ENCODE data around the gene C19orf73. TPM values are rescaled to one million over a fixed set of nuclear protein-coding genes. Genes with fewer than 3 reads are reported as not detected.

The C19orf73 gene
- total and polyA plus RNA-seq, 8 donors = 3.4 to 4.2 (median 3.7) TPM; not detected in 5

DNA sequence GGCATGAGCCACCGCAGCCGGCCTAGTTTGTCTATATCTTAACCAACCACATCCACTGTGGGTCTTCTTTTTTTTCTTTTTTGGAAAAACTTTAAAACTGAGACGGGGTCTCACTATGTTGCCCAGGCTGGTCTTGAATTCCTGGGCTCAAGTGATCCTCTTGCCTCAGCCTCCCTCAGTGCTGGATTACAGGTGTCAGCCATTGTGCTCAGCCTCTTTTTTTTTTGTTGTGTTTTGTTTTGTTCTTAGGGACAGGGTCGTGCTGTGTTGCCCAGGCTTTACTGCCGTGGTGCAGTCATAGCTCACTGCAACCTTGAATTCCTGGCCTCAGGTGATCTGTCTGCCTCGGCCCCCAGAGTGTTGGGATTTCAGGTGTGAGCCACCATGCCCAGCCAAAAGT, 26.3 kb downstream of the C19orf73 start:
- peaks cover 86 to 100% (median 99%) of the 10 kb centered on the region in 4 donors for H3K36me3 ChIP-seq
- no peak for DNase-seq
- no peaks in the 10 kb centered on the region for H3K9me3 ChIP-seq
- H3K4me1 ChIP-seq = peaks cover 6 to 37% (median 28%) of the 10 kb centered on the region in 4 donors
- H3K27ac ChIP-seq = no peak overlapping the region
- no peak overlapping the region for H3K4me3 ChIP-seq
- no peaks in the 10 kb centered on the region for H3K27me3 ChIP-seq
- WGBS, 5 donors = 90 to 95% (median 92%) methylated on average over 6 of the region's 6 CpGs
- TF ChIP-seq EP300 (IDR thresholded peaks at IDR 0.05) = no peak
- TF ChIP-seq, protein P1, sequence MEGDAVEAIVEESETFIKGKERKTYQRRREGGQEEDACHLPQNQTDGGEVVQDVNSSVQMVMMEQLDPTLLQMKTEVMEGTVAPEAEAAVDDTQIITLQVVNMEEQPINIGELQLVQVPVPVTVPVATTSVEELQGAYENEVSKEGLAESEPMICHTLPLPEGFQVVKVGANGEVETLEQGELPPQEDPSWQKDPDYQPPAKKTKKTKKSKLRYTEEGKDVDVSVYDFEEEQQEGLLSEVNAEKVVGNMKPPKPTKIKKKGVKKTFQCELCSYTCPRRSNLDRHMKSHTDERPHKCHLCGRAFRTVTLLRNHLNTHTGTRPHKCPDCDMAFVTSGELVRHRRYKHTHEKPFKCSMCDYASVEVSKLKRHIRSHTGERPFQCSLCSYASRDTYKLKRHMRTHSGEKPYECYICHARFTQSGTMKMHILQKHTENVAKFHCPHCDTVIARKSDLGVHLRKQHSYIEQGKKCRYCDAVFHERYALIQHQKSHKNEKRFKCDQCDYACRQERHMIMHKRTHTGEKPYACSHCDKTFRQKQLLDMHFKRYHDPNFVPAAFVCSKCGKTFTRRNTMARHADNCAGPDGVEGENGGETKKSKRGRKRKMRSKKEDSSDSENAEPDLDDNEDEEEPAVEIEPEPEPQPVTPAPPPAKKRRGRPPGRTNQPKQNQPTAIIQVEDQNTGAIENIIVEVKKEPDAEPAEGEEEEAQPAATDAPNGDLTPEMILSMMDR (IDR thresholded peaks at IDR 0.05) = no peak
- TF ChIP-seq POLR2AphosphoS5 (IDR thresholded peaks at IDR 0.05) = no peak
- no peak for TF ChIP-seq POLR2A (IDR thresholded peaks at IDR 0.05)
- intact Hi-C loops (cut with DNase I; ENCODE audit: low total_unique reads) = loop anchor here (10.0 kb wide), 1 partner anchor 62 kb away; the partner anchor contains the start of genes HRC and TRPM4

DNA sequence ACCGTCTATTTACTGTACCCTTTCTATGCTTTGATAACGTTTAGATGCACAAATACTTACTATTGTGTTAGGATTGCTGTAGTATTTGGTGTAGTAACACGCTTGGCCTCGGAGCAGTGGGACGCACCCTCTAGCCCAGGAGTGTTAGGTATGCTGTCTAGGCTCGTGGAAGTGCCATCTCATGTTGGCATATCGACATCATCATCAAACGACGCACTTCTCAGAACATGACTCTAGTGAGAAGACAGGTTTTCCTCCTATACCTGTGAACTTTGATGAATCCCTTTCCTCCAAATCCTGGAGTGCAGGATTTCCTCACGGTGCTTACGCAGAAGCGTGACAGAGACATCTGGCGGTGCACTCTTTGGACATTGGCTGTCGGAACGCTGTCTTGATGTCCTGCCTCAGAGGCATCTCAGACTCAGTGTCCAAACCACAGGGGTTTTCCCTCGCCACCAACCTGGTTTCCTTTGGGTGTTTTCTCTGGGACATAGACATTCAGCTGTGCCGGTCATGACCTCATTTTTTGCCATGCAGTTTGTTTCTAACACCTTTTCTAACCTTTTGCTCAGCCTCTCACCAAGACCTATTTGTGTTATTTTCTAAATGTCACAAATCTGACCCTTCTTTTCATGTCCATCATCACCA, 27.4 kb downstream of the C19orf73 start:
- intact Hi-C loops (cut with DNase I; ENCODE audit: low total_unique reads) = loop anchor here (10.0 kb wide), 1 partner anchor 63 kb away; the partner anchor contains the start of genes HRC and TRPM4
- Histone ChIP-seq H3K9me3 (no peaks in the 10 kb centered on the region), H3K27ac (no peak overlapping the region), H3K36me3 (peaks cover 74 to 96% (median 93%) of the 10 kb centered on the region in 4 donors), H3K4me3 (no peak overlapping the region), H3K27me3 (no peaks in the 10 kb centered on the region), H3K4me1 (peaks cover 18 to 38% (median 33%) of the 10 kb centered on the region in 4 donors)
- 82 to 88% (median 87%) methylated on average over 17 of the region's 17 CpGs for WGBS, 5 donors
- DNase-seq = no peak
- TF ChIP-seq POLR2A (IDR thresholded peaks at IDR 0.05) (no peak), EP300 (IDR thresholded peaks at IDR 0.05) (no peak), POLR2AphosphoS5 (IDR thresholded peaks at IDR 0.05) (no peak)
- TF ChIP-seq, protein P1 (IDR thresholded peaks at IDR 0.05) = no peak

DNA sequence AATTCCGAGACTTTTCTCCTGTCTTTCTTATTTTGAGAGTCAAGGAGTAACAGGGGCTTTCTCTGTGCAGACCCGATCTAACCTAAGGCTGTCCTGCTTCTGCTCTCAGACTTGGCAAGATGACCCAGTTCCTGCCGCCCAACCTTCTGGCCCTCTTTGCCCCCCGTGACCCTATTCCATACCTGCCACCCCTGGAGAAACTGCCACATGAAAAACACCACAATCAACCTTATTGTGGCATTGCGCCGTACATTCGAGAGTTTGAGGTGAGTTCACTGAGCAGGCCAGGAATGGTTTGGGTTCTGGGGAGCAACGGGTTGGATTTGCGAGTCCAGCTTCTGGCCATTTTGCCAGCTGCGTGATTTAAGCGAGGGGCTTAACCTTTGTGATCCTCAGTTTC, 32.6 kb downstream of the C19orf73 start:
- peak overlapping the region in 3 of 5 donors; percentile 91 to 94 (median 93) for H3K27ac ChIP-seq
- DNase-seq = no peak
- intact Hi-C loops (cut with DNase I; ENCODE audit: low total_unique reads) = no loop called here
- no peaks in the 10 kb centered on the region for H3K9me3 ChIP-seq
- 20 to 35% (median 32%) methylated on average over 11 of the region's 11 CpGs for WGBS, 5 donors
- peak overlapping the region; percentile 83 to 98 (median 89) for H3K4me3 ChIP-seq
- peaks cover 26 to 44% (median 40%) of the 10 kb centered on the region in 4 donors for H3K36me3 ChIP-seq
- no peaks in the 10 kb centered on the region for H3K27me3 ChIP-seq
- TF ChIP-seq POLR2AphosphoS5 (IDR thresholded peaks at IDR 0.05) = no peak
- TF ChIP-seq POLR2A (IDR thresholded peaks at IDR 0.05) = no peak
- no peak for TF ChIP-seq EP300 (IDR thresholded peaks at IDR 0.05)
- TF ChIP-seq, protein P1 (IDR thresholded peaks at IDR 0.05) = no peak
- H3K4me1 ChIP-seq = peaks cover 24 to 44% (median 40%) of the 10 kb centered on the region in 4 donors

DNA sequence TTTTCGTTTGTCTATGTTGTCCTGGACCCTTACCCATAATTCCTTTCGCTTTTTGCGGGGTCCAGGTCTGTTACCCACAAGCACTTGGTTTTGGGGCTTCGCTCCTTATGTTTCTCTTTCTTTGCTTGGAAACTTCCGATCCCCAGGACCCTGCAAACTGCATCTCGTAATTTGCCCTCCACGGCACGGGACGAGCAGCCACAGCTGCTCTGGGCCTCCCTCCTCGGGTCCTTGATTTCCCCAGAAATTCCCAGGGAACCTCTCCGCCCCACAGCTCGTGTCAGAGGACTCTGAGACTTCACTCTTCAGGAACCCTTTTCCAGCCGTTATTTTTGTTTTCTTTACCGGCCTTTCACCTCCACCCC, 33.1 kb downstream of the C19orf73 start:
- no peak for DNase-seq
- Histone ChIP-seq H3K9me3 (no peaks in the 10 kb centered on the region), H3K27ac (peak overlapping the region; percentile 85 to 94 (median 92)), H3K4me1 (peaks cover 24 to 44% (median 40%) of the 10 kb centered on the region in 4 donors), H3K4me3 (peak overlapping the region; percentile 83 to 98 (median 89)), H3K27me3 (no peaks in the 10 kb centered on the region), H3K36me3 (peaks cover 22 to 40% (median 36%) of the 10 kb centered on the region in 4 donors)
- TF ChIP-seq POLR2A (IDR thresholded peaks at IDR 0.05) = no peak
- no peak for TF ChIP-seq EP300 (IDR thresholded peaks at IDR 0.05)
- TF ChIP-seq, protein P1 (IDR thresholded peaks at IDR 0.05) = no peak
- no peak for TF ChIP-seq POLR2AphosphoS5 (IDR thresholded peaks at IDR 0.05)
- intact Hi-C loops (cut with DNase I; ENCODE audit: low total_unique reads) = no loop called here
- WGBS, 5 donors = 0 to 1% (median 0%) methylated on average over 14 of the region's 14 CpGs
